HG03558 (cell line): ENCODE measurements around the gene PGF.
"Not testable (repeated sequence)": the region's sequence is repeated elsewhere in the genome, so short reads cannot be mapped to it uniquely, and the experiment has no call there.

Experiments
- ATAC-seq: cut with Tn5 transposase; IDR thresholded peaks from one replicate; pipeline ENCODE4 v1.9.1; 2021; ENCODE audit warnings: moderate number of reproducible peaks; ENCODE audit not compliant: unreplicated experiment; ENCODE audit errors: extremely low read depth

The PGF gene

GRCh38 chr14:74946659-74947281 is 8.6 kb downstream of the PGF start:
- ATAC-seq: no peak

GRCh38 chr14:74945852-74946658 is 9.3 kb downstream of the PGF start:
- no peak for ATAC-seq

DNA sequence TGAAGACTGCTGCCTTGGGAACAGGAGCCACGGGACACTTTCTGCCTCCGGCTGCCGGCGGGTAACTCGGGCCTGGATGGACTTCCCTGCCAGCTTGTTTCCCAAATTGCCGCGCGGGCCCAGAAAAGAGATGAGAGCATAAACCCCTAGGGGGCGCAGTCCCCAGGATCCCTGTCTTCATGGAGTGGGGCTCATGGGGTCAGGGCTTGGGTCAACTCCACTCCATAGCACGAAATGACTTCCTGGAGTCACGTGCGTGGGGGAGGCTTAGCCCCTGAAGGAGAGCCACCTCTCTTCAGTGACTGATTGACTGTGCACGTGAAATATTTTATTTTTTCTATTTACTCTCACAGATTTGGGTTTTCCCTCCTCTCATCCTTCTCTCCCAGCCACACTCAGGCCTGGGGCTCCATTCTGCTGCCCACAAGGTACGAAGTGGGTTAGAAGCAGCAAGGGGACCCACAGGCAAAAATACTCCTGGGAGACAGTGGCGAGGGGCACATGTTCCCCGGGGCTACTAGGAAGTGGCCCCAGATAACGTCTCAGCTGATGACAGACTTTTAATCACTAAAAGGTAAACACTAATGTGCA is 10.0 kb downstream of the PGF start:
- ATAC-seq: no peak

- no peak for ATAC-seq
These were observed 12.8 kb downstream of the PGF start for GRCh38 chr14:74942608-74943007.

GRCh38 chr14:74942181-74942580 is 13.2 kb downstream of the PGF start:
- no peak for ATAC-seq

GRCh38 chr14:74941676-74942097 is 13.7 kb downstream of the PGF start:
- no peak for ATAC-seq

DNA sequence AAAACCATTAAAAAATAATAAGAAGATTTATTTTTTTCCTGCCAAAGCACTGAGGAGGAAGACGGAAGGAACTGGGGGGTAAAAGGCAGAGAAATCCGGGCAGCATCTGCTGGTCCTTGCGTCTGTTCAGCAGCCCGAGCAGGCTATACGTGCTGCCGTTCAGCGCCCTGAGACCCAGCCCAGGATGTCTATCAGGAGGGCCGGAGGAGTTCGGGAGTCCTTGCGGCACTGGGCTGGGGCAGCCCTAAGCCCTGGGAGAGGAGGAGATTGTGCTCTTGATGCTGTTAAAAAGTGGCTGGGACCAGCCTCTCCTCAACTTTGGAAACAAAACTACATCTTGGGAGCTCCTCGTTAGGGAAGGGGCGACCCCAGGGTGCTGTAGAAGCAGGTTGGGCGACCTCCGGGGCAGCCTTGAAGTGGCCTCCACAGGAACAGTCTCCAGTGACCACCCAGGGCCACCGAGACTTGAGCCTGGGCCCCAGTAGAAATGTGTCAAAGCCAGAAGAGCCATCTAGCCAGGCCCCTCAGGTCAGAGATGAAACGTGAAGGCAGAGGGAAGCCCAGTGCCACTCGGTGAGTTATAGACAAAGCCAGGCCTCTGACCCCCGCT is 14.3 kb downstream of the PGF start:
- no peak for ATAC-seq

DNA sequence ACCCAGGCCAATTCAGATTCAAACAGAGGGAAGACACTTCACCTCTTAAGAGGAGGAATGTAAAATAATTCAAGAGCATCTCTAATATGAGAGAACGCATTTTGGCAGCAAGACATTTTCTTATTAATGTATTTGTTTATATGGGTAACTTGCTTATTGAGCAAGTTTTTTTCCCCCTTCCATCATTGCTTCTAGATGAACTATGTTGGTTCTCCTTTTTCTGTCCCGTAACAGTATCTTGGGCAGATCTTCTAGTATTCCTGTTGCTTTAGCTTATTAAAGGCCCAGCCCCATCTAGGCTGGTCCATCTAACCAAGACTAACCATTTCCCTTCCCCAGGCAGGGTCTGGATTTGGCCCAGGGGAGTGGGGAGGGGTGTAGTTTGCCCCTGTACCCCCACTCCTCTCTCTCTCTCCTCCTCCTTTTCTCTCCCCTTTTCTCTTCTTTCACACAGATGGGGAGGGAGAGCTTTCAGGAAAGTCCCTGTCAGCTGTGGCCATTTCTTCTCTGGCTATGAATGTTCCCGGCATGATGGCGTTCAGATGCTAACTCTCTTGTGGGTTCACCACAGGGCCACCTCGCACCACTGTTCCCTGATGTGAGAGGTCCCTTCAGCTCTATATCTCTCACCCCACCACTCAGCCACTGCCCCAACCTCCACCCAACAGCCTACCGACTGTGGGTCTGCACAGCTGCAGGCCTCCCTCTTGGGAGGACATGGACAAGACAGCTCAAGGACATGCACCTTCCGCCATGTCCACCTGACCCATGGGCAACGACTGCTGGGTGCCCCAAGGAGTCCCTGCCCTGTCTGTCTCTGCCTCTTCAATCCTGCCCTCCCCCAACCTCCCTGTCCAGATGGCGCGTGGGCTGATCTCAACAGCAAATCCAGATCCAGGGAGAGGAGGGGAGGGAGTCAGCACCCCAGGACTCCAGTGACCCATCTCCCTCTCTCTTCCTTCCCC is 16.6 kb downstream of the PGF start:
- no peak for ATAC-seq

- ATAC-seq: no peak
These were observed 18.2 kb downstream of the PGF start for GRCh38 chr14:74937171-74937570.

- no peak for ATAC-seq
These were observed 18.7 kb downstream of the PGF start for GRCh38 chr14:74936731-74937130.

- ATAC-seq: no peak
These were observed 19.2 kb downstream of the PGF start for GRCh38 chr14:74936151-74936550.

GRCh38 chr14:74935360-74935680 is 20.1 kb downstream of the PGF start:
- ATAC-seq: no peak

DNA sequence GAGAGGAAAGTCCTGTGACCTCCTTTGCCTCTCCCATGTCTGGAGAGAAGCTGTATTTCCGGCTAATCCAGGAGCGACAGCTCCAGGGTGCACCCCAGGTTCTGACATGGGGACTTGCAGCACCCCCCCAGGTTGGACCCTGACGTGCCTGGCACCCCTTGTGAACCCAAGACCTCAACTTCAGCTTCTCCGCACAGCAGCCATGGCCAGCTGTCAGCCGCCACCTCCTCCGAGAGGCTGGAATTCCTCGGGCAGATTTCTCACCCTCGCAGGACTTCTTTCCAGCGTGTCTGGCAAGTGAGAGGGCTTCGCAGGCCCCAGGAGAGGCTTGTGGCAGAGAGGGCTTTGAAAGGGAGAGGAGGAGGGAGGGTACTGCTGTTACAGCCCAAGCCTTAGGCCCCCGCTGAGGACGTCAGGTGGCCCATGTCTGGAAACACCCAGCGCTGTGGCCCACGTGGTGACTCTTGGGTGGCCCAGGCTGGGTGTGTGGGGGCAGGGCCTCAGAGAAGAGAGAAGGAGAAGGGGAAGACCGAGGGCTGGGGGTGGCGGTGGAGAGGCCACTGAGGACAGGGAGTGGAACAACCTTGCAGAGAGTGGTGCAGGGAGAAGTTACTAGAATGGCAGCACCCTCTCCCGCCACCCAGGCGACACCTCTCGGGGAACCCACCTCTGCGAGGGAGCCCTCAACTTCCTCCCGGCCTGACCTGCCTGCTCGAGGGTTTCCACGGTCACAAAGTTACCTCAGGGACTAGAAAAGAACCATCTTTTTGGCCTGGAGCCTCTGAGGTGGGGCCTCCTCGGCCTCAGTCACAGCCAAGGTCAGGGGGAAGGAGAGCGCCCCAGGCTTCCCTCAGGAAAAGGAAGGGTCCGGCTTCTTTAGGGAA is 20.7 kb downstream of the PGF start:
- no peak for ATAC-seq

DNA sequence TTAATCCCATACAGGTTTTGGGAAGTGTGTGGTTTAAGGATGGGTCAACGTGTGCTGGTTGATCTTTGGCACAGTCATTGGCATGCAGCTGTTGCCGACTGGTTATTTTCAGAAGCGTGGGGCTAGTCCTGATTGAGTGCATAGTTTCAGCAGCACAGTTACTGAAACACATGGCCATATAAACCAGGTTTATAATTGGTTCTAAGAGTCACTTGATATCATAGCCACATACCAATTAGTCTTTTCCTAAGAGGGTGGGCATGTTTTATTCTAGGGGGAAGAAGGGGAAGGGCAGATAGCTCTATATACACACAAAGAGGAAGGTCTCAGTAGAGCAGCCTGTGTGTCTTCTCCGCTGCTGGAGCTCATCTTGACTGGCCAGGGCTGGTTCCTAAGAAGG is 21.4 kb downstream of the PGF start:
- no peak for ATAC-seq

- ATAC-seq: not testable (repeated sequence)
These were observed 22.5 kb downstream of the PGF start for GRCh38 chr14:74932936-74933335.

GRCh38 chr14:74932401-74932901 is 22.9 kb downstream of the PGF start:
- ATAC-seq: no peak

DNA sequence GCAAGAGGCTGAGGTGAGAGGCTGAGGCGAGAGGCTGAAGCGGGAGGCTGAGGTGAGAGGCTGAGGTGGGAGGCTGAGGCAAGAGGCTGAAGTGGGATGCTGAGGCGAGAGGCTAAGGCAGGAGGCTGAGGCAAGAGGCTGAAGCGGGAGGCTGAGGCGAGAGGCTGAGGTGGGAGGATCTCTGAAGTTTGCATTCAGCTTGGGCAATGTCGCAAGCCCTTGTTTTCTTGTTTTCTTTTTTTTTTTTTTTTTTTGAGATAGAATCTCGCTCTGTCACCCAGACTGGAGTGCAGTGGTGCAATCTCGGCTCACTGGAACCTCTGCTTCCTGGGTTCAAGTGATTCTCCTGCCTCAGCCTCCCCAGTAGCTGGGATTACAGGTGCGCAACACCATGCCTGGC is 23.7 kb downstream of the PGF start:
- not testable (repeated sequence) for ATAC-seq

DNA sequence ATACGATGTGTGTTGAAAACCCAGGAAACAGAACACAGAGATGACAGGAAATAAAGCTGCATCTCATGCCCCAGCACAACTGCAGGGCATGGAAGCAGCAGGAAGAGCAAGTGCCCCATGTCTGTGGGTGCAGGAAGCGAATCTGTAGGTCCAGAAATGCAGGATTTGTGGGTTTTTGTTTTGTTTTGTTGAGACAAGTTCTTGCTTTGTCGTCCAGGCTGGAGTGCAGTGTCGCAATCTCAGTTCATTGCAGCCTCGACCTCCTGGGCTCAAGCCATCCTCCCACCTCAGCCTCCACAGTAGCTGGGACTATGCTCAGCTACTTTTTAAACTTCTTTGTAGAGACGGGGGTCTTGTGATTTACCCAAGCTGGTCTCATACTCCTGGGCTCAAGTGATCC is 26.2 kb downstream of the PGF start:
- no peak for ATAC-seq

DNA sequence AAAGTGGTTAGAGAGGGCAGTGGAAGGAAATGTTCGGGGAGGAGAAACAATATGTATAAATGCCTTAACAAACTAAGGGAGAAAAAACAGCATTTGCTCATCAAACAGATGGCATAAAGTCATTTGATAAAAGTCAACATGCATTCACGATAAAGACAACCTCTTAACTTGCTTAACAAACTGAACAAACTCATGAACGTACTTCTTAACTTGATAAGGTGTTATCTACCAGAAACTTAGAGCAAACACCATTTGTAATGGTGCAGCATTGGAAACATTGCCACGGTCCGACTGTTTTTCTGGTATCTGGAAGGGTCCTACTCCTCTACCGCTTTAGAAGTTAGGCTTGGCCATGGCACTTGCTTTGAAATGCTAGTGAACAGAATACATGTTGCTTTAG is 28.2 kb downstream of the PGF start:
- ATAC-seq: no peak
